Liver (tissue), 9 donors: ENCODE results near the gene CNDP2. TPM values are rescaled to one million over a fixed set of nuclear protein-coding genes. Genes with fewer than 3 reads are reported as not detected.

Experiments used
- DNase-seq: peaks from one replicate; pipeline ENCODE4 v3.0.0-alpha.2; 2017; ENCODE audit warnings: low spot score
- H3K27ac ChIP-seq, 2 donors: one replicate each; pipeline ENCODE4 v1.7.0; 2013; ENCODE audit warnings: inconsistent platforms in 2 of 2, low read length in 2 of 2, control low read depth in 1 of 2, low read depth in 1 of 2, mild to moderate bottlenecking in 1 of 2
- H3K27me3 ChIP-seq, 4 donors: one replicate each; pipeline versions ENCODE4 v1.6.1 to v1.7.0; 2013; ENCODE audit warnings: low read length in 3 of 4, inconsistent platforms in 1 of 4, mild to moderate bottlenecking in 1 of 4, moderate library complexity in 1 of 4; ENCODE audit not compliant: control insufficient read depth in 4 of 4, insufficient read depth in 4 of 4
- H3K36me3 ChIP-seq, 4 donors: one replicate each; pipeline versions ENCODE4 v1.6.1 to v1.7.0; 2013; ENCODE audit warnings: low read length in 3 of 4, mild to moderate bottlenecking in 3 of 4, low read depth in 1 of 4, moderate library complexity in 1 of 4; ENCODE audit not compliant: control insufficient read depth in 4 of 4, insufficient read depth in 3 of 4
- H3K4me1 ChIP-seq, 4 donors: one replicate each; pipeline versions ENCODE4 v1.6.1 to v1.7.0; 2013; ENCODE audit warnings: low read length in 3 of 4, mild to moderate bottlenecking in 3 of 4, moderate library complexity in 1 of 4; ENCODE audit not compliant: control insufficient read depth in 4 of 4, insufficient read depth in 4 of 4
- H3K4me3 ChIP-seq, 3 donors: one replicate each; pipeline versions ENCODE4 v1.6.1 to v1.7.0; 2013; ENCODE audit warnings: low read length in 3 of 3, control low read depth in 1 of 3, low read depth in 1 of 3, mild to moderate bottlenecking in 1 of 3
- H3K9ac ChIP-seq, 2 donors: one replicate each; pipeline ENCODE4 v1.7.0; 2013; ENCODE audit warnings: low read length in 2 of 2, mild to moderate bottlenecking in 2 of 2, moderate library complexity in 2 of 2, control low read depth in 1 of 2, low read depth in 1 of 2
- H3K9me3 ChIP-seq, 4 donors: one replicate each; pipeline versions ENCODE4 v1.6.1 to v1.7.0; 2013; ENCODE audit warnings: low read length in 3 of 4; ENCODE audit not compliant: control insufficient read depth in 4 of 4
- EGR1 ChIP-seq, 2 donors: IDR thresholded peaks; 2 replicates each; pipeline ENCODE4 v1.6.1; 2016 to 2018; ENCODE audit warnings: antibody characterized with exemption in 2 of 2, low read depth in 2 of 2
- FOXA1 ChIP-seq: IDR thresholded peaks from 2 replicates; pipeline ENCODE4 v1.6.1; 2016; ENCODE audit warnings: antibody characterized with exemption
- FOXA2 ChIP-seq: IDR thresholded peaks from 2 replicates; pipeline ENCODE4 v1.6.1; 2016; ENCODE audit warnings: antibody characterized with exemption
- GABPA ChIP-seq, 2 donors: IDR thresholded peaks in 1 of 2; conservative IDR thresholded peaks in 1 of 2; 2 replicates each; pipeline ENCODE4 v1.6.1; 2016; ENCODE audit warnings: antibody characterized with exemption in 2 of 2, mild to moderate bottlenecking in 1 of 2, moderate library complexity in 1 of 2
- HNF4A ChIP-seq, 2 donors: conservative IDR thresholded peaks; 2 replicates each; pipeline ENCODE4 v1.6.1; 2016; ENCODE audit warnings: antibody characterized with exemption in 2 of 2, mild to moderate bottlenecking in 2 of 2
- HNF4G ChIP-seq: IDR thresholded peaks from 2 replicates; pipeline ENCODE4 v1.6.1; 2016; ENCODE audit warnings: antibody characterized with exemption
- JUND ChIP-seq, 2 donors: IDR thresholded peaks; 2 replicates each; pipeline ENCODE4 v1.6.1; 2016; ENCODE audit warnings: antibody characterized with exemption in 2 of 2
- NR2F2 ChIP-seq: IDR thresholded peaks from 2 replicates; pipeline ENCODE4 v1.6.1; 2016; ENCODE audit warnings: antibody characterized with exemption
- SP1 ChIP-seq: IDR thresholded peaks from 2 replicates; pipeline ENCODE4 v1.6.1; 2018; ENCODE audit warnings: antibody characterized with exemption, mild to moderate bottlenecking
- TAF1 ChIP-seq: conservative IDR thresholded peaks from 2 replicates; pipeline ENCODE4 v1.6.1; 2016; ENCODE audit warnings: antibody characterized with exemption, mild to moderate bottlenecking
- YY1 ChIP-seq: IDR thresholded peaks from 2 replicates; pipeline ENCODE4 v1.6.1; 2016; ENCODE audit warnings: antibody characterized with exemption, mild to moderate bottlenecking
- WGBS: extraction: QIAGEN DNeasy Blood & Tissue Kit; methylation state at CpG from one replicate; pipeline ENCODE4 v1.1.7; 2013; 5-methylcytosine and 5-hydroxymethylcytosine counted together
- polyA plus RNA-seq, 2 donors: library from polyadenylated mRNA; stranded (reverse) in 1 of 2; unstranded in 1 of 2; fragments of 200-250 nt in 1 of 2; fragments of >200 nt in 1 of 2; fragmentation: Nextera tagmentation in 1 of 2; extraction: Ambion mirVana in 1 of 2; gene quantifications; one replicate each; pipeline versions ENCODE4 v1.2.1 to v1.2.3, GENCODE V29; 2013 to 2015
- total RNA-seq, 2 donors: library from RNA; depleted of rRNA; stranded (reverse); fragments of >200 nt; gene quantifications; one replicate each; pipeline ENCODE4 v1.2.3, GENCODE V29; 2014
- TF ChIP-seq, protein P1 (sequence below): fragments of 150-350 bp; IDR thresholded peaks from 2 replicates; pipeline ENCODE4 v1.5.1; 2017; ENCODE audit warnings: improper control_type of control experiment, low read depth, low read length; ENCODE audit not compliant: missing input control
- TF ChIP-seq, protein P2 (sequence below): IDR thresholded peaks from 2 replicates; pipeline ENCODE4 v1.6.1; 2016; ENCODE audit warnings: antibody characterized with exemption
- TF ChIP-seq, protein P3 (sequence below): IDR thresholded peaks from 2 replicates; pipeline ENCODE4 v1.6.1; 2016; ENCODE audit warnings: antibody characterized with exemption
- TF ChIP-seq, protein P4 (sequence below): IDR thresholded peaks from 2 replicates; pipeline ENCODE4 v1.6.1; 2016; ENCODE audit warnings: antibody characterized with exemption
- TF ChIP-seq, protein P5 (sequence below): IDR thresholded peaks from 2 replicates; pipeline ENCODE4 v1.6.1; 2016; ENCODE audit warnings: antibody characterized with exemption, mild to moderate bottlenecking
- donor health status: healthy.
- donor health status: healthy.
- donor health status: healthy.
- donor health status: healthy.
- donor health status: healthy.

CNDP2 gene
- total and polyA plus RNA-seq, 4 donors: 65.5 to 167 (median 141) TPM

DNA sequence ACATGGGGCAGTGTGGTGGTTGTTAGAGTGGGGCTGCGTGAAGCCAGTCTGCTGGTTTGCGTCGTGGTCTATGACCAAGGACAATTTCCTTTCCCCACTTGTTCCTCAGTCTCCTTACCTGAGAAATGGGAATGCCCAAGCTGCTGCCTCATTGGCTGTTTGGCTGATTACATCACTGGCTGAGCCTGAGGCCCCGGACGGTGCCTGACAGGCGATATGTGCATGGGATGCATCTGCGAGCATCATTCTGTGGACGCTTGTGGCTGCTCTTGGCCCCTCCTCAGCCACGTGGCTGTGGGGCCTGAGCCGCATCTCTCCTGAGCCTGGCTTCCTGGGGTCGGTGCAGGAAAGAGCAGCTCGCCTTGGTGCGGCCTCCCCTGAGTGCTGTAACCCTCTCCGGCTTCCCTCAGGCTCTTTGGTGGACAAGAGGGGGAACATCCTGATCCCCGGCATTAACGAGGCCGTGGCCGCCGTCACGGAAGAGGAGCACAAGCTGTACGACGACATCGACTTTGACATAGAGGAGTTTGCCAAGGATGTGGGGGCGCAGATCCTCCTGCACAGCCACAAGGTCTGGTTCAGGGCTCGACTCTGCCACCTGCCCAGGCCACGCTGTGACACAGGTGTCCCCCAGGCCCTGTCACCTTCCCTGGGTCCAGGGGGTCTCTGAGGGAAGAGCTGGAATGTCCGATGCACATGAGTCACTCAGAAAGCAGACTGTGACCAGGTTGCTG lies 17.2 kb downstream of the CNDP2 start:
- Histone ChIP-seq H3K4me1 (peaks cover 9 to 55% (median 40%) of the 10 kb centered on the region in 4 donors), H3K27ac (peak overlapping the region; percentile 55 to 66), H3K27me3 (no peaks in the 10 kb centered on the region), H3K9ac (peak overlapping the region in 1 of 2 donors; percentile 16), H3K4me3 (no peak overlapping the region), H3K36me3 (peaks cover 26 to 63% (median 40%) of the 10 kb centered on the region in 4 donors), H3K9me3 (no peaks in the 10 kb centered on the region)
- TF ChIP-seq GABPA (IDR thresholded peaks at IDR 0.05 in 1 of 2, conservative IDR thresholded peaks at IDR 0.05 in 1 of 2) (no peak), NR2F2 (no peak), HNF4A (conservative IDR thresholded peaks at IDR 0.05) (no peak), FOXA1 (no peak), SP1 (no peak), TAF1 (no peak), YY1 (no peak), FOXA2 (no peak), HNF4G (no peak)
- TF ChIP-seq, protein P1, sequence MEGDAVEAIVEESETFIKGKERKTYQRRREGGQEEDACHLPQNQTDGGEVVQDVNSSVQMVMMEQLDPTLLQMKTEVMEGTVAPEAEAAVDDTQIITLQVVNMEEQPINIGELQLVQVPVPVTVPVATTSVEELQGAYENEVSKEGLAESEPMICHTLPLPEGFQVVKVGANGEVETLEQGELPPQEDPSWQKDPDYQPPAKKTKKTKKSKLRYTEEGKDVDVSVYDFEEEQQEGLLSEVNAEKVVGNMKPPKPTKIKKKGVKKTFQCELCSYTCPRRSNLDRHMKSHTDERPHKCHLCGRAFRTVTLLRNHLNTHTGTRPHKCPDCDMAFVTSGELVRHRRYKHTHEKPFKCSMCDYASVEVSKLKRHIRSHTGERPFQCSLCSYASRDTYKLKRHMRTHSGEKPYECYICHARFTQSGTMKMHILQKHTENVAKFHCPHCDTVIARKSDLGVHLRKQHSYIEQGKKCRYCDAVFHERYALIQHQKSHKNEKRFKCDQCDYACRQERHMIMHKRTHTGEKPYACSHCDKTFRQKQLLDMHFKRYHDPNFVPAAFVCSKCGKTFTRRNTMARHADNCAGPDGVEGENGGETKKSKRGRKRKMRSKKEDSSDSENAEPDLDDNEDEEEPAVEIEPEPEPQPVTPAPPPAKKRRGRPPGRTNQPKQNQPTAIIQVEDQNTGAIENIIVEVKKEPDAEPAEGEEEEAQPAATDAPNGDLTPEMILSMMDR: no peak
- TF ChIP-seq, protein P2, sequence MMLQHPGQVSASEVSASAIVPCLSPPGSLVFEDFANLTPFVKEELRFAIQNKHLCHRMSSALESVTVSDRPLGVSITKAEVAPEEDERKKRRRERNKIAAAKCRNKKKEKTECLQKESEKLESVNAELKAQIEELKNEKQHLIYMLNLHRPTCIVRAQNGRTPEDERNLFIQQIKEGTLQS: no peak
- TF ChIP-seq, protein P3, sequence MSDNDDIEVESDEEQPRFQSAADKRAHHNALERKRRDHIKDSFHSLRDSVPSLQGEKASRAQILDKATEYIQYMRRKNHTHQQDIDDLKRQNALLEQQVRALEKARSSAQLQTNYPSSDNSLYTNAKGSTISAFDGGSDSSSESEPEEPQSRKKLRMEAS: no peak
- TF ChIP-seq, protein P4, sequence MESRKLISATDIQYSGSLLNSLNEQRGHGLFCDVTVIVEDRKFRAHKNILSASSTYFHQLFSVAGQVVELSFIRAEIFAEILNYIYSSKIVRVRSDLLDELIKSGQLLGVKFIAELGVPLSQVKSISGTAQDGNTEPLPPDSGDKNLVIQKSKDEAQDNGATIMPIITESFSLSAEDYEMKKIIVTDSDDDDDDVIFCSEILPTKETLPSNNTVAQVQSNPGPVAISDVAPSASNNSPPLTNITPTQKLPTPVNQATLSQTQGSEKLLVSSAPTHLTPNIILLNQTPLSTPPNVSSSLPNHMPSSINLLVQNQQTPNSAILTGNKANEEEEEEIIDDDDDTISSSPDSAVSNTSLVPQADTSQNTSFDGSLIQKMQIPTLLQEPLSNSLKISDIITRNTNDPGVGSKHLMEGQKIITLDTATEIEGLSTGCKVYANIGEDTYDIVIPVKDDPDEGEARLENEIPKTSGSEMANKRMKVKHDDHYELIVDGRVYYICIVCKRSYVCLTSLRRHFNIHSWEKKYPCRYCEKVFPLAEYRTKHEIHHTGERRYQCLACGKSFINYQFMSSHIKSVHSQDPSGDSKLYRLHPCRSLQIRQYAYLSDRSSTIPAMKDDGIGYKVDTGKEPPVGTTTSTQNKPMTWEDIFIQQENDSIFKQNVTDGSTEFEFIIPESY: no peak
- TF ChIP-seq, protein P5, sequence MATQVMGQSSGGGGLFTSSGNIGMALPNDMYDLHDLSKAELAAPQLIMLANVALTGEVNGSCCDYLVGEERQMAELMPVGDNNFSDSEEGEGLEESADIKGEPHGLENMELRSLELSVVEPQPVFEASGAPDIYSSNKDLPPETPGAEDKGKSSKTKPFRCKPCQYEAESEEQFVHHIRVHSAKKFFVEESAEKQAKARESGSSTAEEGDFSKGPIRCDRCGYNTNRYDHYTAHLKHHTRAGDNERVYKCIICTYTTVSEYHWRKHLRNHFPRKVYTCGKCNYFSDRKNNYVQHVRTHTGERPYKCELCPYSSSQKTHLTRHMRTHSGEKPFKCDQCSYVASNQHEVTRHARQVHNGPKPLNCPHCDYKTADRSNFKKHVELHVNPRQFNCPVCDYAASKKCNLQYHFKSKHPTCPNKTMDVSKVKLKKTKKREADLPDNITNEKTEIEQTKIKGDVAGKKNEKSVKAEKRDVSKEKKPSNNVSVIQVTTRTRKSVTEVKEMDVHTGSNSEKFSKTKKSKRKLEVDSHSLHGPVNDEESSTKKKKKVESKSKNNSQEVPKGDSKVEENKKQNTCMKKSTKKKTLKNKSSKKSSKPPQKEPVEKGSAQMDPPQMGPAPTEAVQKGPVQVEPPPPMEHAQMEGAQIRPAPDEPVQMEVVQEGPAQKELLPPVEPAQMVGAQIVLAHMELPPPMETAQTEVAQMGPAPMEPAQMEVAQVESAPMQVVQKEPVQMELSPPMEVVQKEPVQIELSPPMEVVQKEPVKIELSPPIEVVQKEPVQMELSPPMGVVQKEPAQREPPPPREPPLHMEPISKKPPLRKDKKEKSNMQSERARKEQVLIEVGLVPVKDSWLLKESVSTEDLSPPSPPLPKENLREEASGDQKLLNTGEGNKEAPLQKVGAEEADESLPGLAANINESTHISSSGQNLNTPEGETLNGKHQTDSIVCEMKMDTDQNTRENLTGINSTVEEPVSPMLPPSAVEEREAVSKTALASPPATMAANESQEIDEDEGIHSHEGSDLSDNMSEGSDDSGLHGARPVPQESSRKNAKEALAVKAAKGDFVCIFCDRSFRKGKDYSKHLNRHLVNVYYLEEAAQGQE: no peak
- DNase-seq: peak; percentile 26
- WGBS: 90% methylated on average over 27 of the region's 27 CpGs

DNA sequence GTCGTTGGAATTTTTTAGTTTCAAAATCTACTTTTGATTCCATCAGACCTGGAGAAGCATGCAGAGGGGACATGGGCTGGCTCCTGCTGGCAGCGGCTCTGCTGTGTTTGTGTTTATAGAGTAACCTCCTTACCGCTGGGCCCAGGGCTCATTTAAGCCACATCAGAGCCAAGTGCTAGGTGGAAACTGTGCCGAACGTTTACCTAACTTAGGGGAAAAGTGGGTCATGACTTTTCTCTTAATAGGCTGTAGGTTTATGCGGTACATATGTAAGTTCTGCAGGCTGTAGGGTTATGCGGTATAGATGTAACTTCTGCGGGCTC lies 17.7 kb downstream of the CNDP2 start:
- Histone ChIP-seq H3K4me1 (peaks cover 9 to 55% (median 40%) of the 10 kb centered on the region in 4 donors), H3K27ac (peak overlapping the region; percentile 55 to 66), H3K36me3 (peaks cover 23 to 63% (median 42%) of the 10 kb centered on the region in 4 donors), H3K9me3 (no peaks in the 10 kb centered on the region), H3K9ac (no peak overlapping the region), H3K4me3 (no peak overlapping the region), H3K27me3 (no peaks in the 10 kb centered on the region)
- TF ChIP-seq NR2F2 (no peak), HNF4A (conservative IDR thresholded peaks at IDR 0.05) (peak in 1 of 2 donors; percentile 22), EGR1 (IDR thresholded peaks at IDR 0.05; ENCODE audit: low read depth in 2 of 2) (no peak), JUND (IDR thresholded peaks at IDR 0.05) (peak in 1 of 2 donors; percentile 35), TAF1 (no peak), YY1 (no peak)
- TF ChIP-seq, protein P5: no peak
- TF ChIP-seq, protein P2: no peak
- TF ChIP-seq, protein P4: no peak
- 56% methylated on average over 8 of the region's 8 CpGs for WGBS
- peak; percentile 22 for DNase-seq
